Mesenchymal stem cell (in vitro differentiated cells and primary cell): ENCODE measurements around the gene KRT23.

Source experiments
- DNase-seq: peaks from one replicate; pipeline ENCODE4 v3.0.0-alpha.2; 2013
- H2AFZ ChIP-seq: one replicate; pipeline ENCODE4 v1.6.1; 2013; ENCODE audit warnings: low read depth, mild to moderate bottlenecking, control low read depth, inconsistent platforms, low read length, moderate library complexity
- H2AK5ac ChIP-seq: 2 replicates; pipeline ENCODE4 v1.6.1; 2013; ENCODE audit warnings: low read length, moderate library complexity, mild to moderate bottlenecking, inconsistent platforms; ENCODE audit not compliant: severe bottlenecking
- H2BK120ac ChIP-seq: one replicate; pipeline ENCODE4 v1.6.1; 2013; ENCODE audit warnings: low read depth, mild to moderate bottlenecking, inconsistent platforms, low read length, moderate library complexity
- H2BK12ac ChIP-seq, 2 experiments: one replicate each; pipeline ENCODE4 v1.6.1; 2013; ENCODE audit warnings: inconsistent platforms in 2 of 2, low read length in 2 of 2, mild to moderate bottlenecking in 2 of 2, moderate library complexity in 2 of 2, control low read depth in 1 of 2
- H2BK15ac ChIP-seq: one replicate; pipeline ENCODE4 v1.6.1; 2013; ENCODE audit warnings: mild to moderate bottlenecking, low read depth, inconsistent platforms; ENCODE audit not compliant: poor library complexity, severe bottlenecking
- H2BK5ac ChIP-seq: 2 replicates; pipeline ENCODE4 v1.6.1; 2013; ENCODE audit warnings: low read depth, mild to moderate bottlenecking, low read length, control low read depth, inconsistent platforms; ENCODE audit not compliant: poor library complexity, severe bottlenecking
- H3K14ac ChIP-seq, 2 experiments: one replicate each; pipeline ENCODE4 v1.6.1; 2013; ENCODE audit warnings: inconsistent platforms in 2 of 2, low read length in 2 of 2, control low read depth in 1 of 2, mild to moderate bottlenecking in 1 of 2, moderate library complexity in 1 of 2
- H3K18ac ChIP-seq, 2 experiments: one replicate each; pipeline ENCODE4 v1.6.1; 2013; ENCODE audit warnings: inconsistent platforms in 2 of 2, low read length in 2 of 2, control low read depth in 1 of 2, low read depth in 1 of 2, mild to moderate bottlenecking in 1 of 2
- H3K23ac ChIP-seq, 2 experiments: one replicate each; pipeline ENCODE4 v1.6.1; 2013; ENCODE audit warnings: inconsistent platforms in 2 of 2, low read length in 2 of 2, mild to moderate bottlenecking in 2 of 2, moderate library complexity in 2 of 2, control low read depth in 1 of 2
- H3K27ac ChIP-seq: 2 replicates; pipeline ENCODE4 v1.5.1; 2013; ENCODE audit warnings: mild to moderate bottlenecking, moderate library complexity, low read length, control low read depth, inconsistent platforms; ENCODE audit not compliant: poor library complexity, severe bottlenecking
- H3K27me3 ChIP-seq, 2 experiments: 2 replicates each; pipeline versions ENCODE4 v1.6.1 to v1.7.0; 2013; ENCODE audit warnings: low read length in 2 of 2, mild to moderate bottlenecking in 2 of 2, moderate library complexity in 2 of 2, control low read depth in 1 of 2, inconsistent platforms in 1 of 2; ENCODE audit not compliant: control insufficient read depth in 1 of 2, insufficient read depth in 1 of 2
- H3K36me3 ChIP-seq, 2 experiments: 2 replicates each; pipeline versions ENCODE4 v1.6.1 to v1.7.0; 2013; ENCODE audit warnings: low read length in 2 of 2, control low read depth in 1 of 2, inconsistent platforms in 1 of 2, low read depth in 1 of 2, mild to moderate bottlenecking in 1 of 2; ENCODE audit not compliant: insufficient read depth in 2 of 2, control insufficient read depth in 1 of 2
- H3K4ac ChIP-seq, 2 experiments: one replicate each; pipeline ENCODE4 v1.6.1; 2013; ENCODE audit warnings: inconsistent platforms in 2 of 2, low read length in 2 of 2, mild to moderate bottlenecking in 2 of 2, moderate library complexity in 2 of 2, control low read depth in 1 of 2, low read depth in 1 of 2
- H3K4me1 ChIP-seq: 2 replicates; pipeline ENCODE4 v1.6.1; 2013; ENCODE audit warnings: low read depth, low read length, control low read depth; ENCODE audit not compliant: control insufficient read depth, insufficient read depth
- H3K4me2 ChIP-seq: 2 replicates; pipeline ENCODE4 v1.6.1; 2013; ENCODE audit warnings: low read length, mild to moderate bottlenecking, inconsistent platforms; ENCODE audit not compliant: poor library complexity, severe bottlenecking
- H3K4me3 ChIP-seq, 2 experiments: 2 replicates each; pipeline versions ENCODE4 v1.5.1 to v1.7.0; 2013; ENCODE audit warnings: low read length in 2 of 2, mild to moderate bottlenecking in 2 of 2, control low read depth in 1 of 2, low read depth in 1 of 2; ENCODE audit not compliant: insufficient read depth in 1 of 2
- H3K79me1 ChIP-seq: replicated peaks from 2 replicates; pipeline ENCODE4 v1.6.1; 2013; ENCODE audit warnings: mild to moderate bottlenecking, control low read depth, low read length, inconsistent platforms; ENCODE audit not compliant: poor library complexity, severe bottlenecking
- H3K9ac ChIP-seq: 2 replicates; pipeline ENCODE4 v1.7.0; 2013; ENCODE audit warnings: mild to moderate bottlenecking, low read length, moderate library complexity
- H3K9me3 ChIP-seq: 2 replicates; pipeline ENCODE4 v1.7.0; 2013; ENCODE audit warnings: mild to moderate bottlenecking, low read length; ENCODE audit not compliant: control insufficient read depth
- H4K8ac ChIP-seq: one replicate; pipeline ENCODE4 v1.6.1; 2013; ENCODE audit warnings: inconsistent platforms, mild to moderate bottlenecking, low read length, moderate library complexity
- H4K91ac ChIP-seq: one replicate; pipeline ENCODE4 v1.6.1; 2013; ENCODE audit warnings: mild to moderate bottlenecking, low read length, inconsistent platforms
- WGBS: methylation state at CpG from one replicate; pipeline ENCODE4 v1.1.7; 2013; ENCODE audit warnings: mixed read lengths; 5-methylcytosine and 5-hydroxymethylcytosine counted together

KRT23 gene

DNA sequence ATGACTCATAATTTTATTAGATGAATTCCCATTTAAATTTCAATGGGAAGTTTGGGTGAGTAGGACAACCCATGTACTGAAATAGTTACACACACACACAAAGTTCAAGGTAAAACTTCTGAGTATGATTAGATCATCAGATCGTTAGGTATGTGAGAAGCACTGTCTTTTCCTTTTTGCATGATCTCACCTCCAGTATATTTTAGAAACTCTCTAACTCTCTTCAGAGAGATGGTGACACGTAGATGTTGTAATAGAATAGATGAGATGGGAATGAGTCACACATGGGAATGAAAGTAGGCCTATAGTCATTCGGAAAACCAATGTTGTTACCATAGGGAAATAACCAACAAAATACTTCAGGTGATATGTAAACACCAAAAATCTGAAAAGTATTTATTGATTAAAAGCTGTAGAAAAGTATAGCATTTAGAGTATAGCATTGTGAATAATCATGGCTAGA, 22.2 kb downstream of the KRT23 start:
- H3K14ac ChIP-seq: no peak overlapping the region
- no peaks in the 10 kb centered on the region for H3K79me1 ChIP-seq
- H3K4me1 ChIP-seq: peaks cover 6% of the 10 kb centered on the region
- peak; percentile 96 for DNase-seq
- H3K36me3 ChIP-seq: no peaks in the 10 kb centered on the region
- no peak overlapping the region for H4K91ac ChIP-seq
- H2AFZ ChIP-seq: no peak overlapping the region
- H2BK15ac ChIP-seq: no peak overlapping the region
- no peak overlapping the region for H2AK5ac ChIP-seq
- H3K18ac ChIP-seq: no peak overlapping the region
- no peak overlapping the region for H2BK5ac ChIP-seq
- no peaks in the 10 kb centered on the region for H3K27me3 ChIP-seq
- H3K23ac ChIP-seq: no peak overlapping the region
- no peak overlapping the region for H3K4ac ChIP-seq
- H3K4me2 ChIP-seq: no peak overlapping the region
- H3K9me3 ChIP-seq: no peaks in the 10 kb centered on the region
- H3K9ac ChIP-seq: peak overlapping the region; percentile 83
- H3K27ac ChIP-seq: peak overlapping the region; percentile 87
- WGBS: no CpG with 5 or more reads among the region's 3 CpGs
- H2BK12ac ChIP-seq: no peak overlapping the region
- H2BK120ac ChIP-seq: no peak overlapping the region
- H4K8ac ChIP-seq: no peak overlapping the region
- H3K4me3 ChIP-seq: no peak overlapping the region

DNA sequence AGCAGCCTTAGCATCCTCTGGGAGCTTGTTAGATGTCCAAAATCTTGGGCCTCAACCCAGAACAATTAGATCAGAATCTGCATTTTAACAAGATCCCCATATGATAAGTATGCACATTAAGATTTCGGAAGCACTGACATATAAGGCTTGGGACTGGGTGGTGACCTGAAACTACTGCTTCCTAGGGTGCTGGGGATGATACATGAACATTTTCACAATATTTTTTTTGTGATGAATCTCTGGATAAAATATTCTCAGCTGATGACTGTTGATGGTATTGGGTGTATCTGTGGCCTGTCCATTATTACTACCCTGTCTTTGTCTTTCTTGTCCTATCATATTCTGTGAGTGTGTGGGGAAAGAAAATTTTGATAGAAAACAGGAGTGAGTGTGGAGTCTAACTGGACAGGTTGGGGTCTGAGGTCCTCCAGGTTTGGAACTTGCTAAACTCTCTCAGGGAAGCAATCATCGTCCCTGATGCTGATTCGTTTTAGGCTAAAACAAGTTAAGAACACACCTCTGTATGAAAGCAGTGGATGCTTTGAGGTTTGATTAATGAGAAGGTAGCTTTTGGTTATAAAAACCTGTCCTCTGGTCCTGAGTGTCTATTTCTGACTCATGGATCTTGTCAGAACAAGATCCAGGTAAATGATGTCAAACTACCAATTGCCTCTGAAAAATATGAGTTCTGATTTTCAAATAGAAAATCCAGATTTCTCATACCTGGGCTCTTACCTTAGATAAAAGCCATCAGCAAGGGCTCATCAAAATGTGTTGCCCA, 23.2 kb downstream of the KRT23 start:
- Histone ChIP-seq H3K9me3 (no peaks in the 10 kb centered on the region), H3K4ac (no peak overlapping the region), H2BK12ac (no peak overlapping the region), H2AFZ (no peak overlapping the region), H3K36me3 (no peaks in the 10 kb centered on the region), H3K4me1 (peaks cover 7% of the 10 kb centered on the region), H4K91ac (no peak overlapping the region), H3K18ac (no peak overlapping the region), H3K9ac (peak overlapping the region; percentile 83), H3K4me2 (no peak overlapping the region), H3K27me3 (no peaks in the 10 kb centered on the region), H2BK15ac (no peak overlapping the region), H2BK120ac (no peak overlapping the region), H3K23ac (no peak overlapping the region), H2AK5ac (peak overlapping the region; percentile 85), H3K4me3 (no peak overlapping the region), H4K8ac (no peak overlapping the region), H3K79me1 (no peaks in the 10 kb centered on the region), H3K14ac (no peak overlapping the region), H2BK5ac (no peak overlapping the region), H3K27ac (peak overlapping the region; percentile 87)
- 96% methylated on average over 3 of the region's 3 CpGs for WGBS
- no peak for DNase-seq

DNA sequence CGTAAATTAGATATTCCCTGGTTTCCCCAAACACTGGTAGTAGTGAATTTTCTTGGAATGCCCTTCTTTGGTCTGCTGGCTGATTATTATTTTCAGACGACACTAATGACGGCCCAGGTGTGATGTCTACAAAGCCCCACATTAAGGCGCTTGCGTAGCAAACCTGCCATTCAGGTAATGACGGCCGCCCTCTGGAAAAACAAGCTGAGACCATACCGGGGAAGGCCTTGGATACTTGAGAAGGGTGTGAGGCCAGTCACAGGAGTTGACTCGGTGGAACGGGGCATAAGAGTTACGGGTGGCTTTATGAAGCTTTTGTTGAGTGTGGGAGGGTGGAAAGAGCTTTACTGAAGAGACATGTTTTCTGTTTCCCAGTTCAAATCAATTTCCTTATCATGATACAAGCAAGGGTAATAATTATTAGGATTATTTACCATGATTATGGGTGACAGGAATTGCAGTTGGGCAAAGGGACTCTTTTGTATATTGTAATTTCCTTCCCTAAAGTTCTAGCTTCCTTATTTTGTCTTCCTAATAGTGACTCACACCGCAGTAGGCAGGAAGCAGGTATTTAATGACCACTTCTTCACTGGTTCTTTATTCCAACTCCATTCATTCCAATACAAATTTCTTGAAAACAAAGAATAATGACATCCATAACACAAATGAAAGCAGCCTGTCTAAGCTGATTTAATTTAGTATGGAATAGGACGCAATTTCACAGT, 24.8 kb downstream of the KRT23 start:
- Histone ChIP-seq H2AFZ (no peak overlapping the region), H2BK15ac (peak overlapping the region; percentile 44), H3K23ac (no peak overlapping the region), H2BK5ac (no peak overlapping the region), H3K79me1 (no peaks in the 10 kb centered on the region), H3K9ac (no peak overlapping the region), H3K4me3 (no peak overlapping the region), H4K91ac (no peak overlapping the region), H3K4ac (no peak overlapping the region), H3K4me1 (peaks cover 7% of the 10 kb centered on the region), H2BK120ac (no peak overlapping the region), H3K36me3 (no peaks in the 10 kb centered on the region), H3K27me3 (no peaks in the 10 kb centered on the region), H2BK12ac (no peak overlapping the region), H3K18ac (no peak overlapping the region), H3K9me3 (no peaks in the 10 kb centered on the region), H4K8ac (no peak overlapping the region), H3K27ac (no peak overlapping the region), H3K4me2 (no peak overlapping the region), H2AK5ac (peak overlapping the region; percentile 57), H3K14ac (no peak overlapping the region)
- 95% methylated on average over 12 of the region's 13 CpGs for WGBS
- DNase-seq: no peak

DNA sequence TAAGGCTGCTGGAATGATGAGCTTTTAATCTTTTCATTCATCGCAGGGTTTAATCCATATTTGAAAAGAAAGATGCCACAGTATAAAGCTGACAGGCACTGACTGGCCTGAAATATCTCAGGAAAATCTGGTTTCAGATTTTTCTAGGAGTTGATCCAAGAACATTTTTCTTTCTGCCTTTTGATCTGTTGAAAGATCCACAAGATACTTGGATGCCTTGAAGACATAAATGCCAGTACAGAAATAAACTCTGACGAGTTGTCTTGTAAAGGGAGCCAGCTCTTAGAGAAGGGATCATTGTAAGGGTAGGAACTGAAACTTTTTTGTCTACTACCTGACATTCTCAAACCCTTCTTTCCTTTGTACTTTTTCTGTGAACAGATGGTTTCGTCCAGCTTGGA, 27.0 kb downstream of the KRT23 start:
- peak overlapping the region; percentile 85 for H3K27ac ChIP-seq
- H4K91ac ChIP-seq: no peak overlapping the region
- peaks cover 5% of the 10 kb centered on the region for H3K4me1 ChIP-seq
- peak overlapping the region in 1 of 2 experiments; percentile 7 for H3K4ac ChIP-seq
- H3K14ac ChIP-seq: no peak overlapping the region
- peak; percentile 24 for DNase-seq
- WGBS: 94% methylated on average over 3 of the region's 3 CpGs
- H2AFZ ChIP-seq: no peak overlapping the region
- H2BK15ac ChIP-seq: no peak overlapping the region
- peak overlapping the region in 1 of 2 experiments; percentile 82 for H2BK12ac ChIP-seq
- H3K4me3 ChIP-seq: peak overlapping the region in 1 of 2 experiments; percentile 10
- H4K8ac ChIP-seq: no peak overlapping the region
- no peaks in the 10 kb centered on the region for H3K36me3 ChIP-seq
- H3K23ac ChIP-seq: no peak overlapping the region
- no peaks in the 10 kb centered on the region for H3K9me3 ChIP-seq
- peak overlapping the region; percentile 85 for H2BK5ac ChIP-seq
- no peak overlapping the region for H3K18ac ChIP-seq
- peak overlapping the region; percentile 58 for H2BK120ac ChIP-seq
- no peak overlapping the region for H3K4me2 ChIP-seq
- peak overlapping the region; percentile 81 for H3K9ac ChIP-seq
- H3K27me3 ChIP-seq: no peaks in the 10 kb centered on the region
- no peaks in the 10 kb centered on the region for H3K79me1 ChIP-seq
- H2AK5ac ChIP-seq: peak overlapping the region; percentile 95
